OCI-LY1 (cell line): ENCODE results near the gene ZBTB20.

Experiments
- H2AFZ ChIP-seq: fragments of 200-600 bp; sonication (generic), shearing (Covaris generic); 2 replicates; pipeline ENCODE4 v1.6.0; 2014; ENCODE audit warnings: antibody characterized with exemption, mild to moderate bottlenecking, low read length
- H3F3A ChIP-seq: fragments of 200-600 bp; sonication (generic), shearing (Covaris generic); 2 replicates; pipeline ENCODE4 v1.6.0; 2014; ENCODE audit warnings: mild to moderate bottlenecking, antibody characterized with exemption, low read length, moderate library complexity; ENCODE audit not compliant: insufficient read depth
- H3K27ac ChIP-seq: fragments of 200-600 bp; sonication (generic); 2 replicates; pipeline ENCODE4 v1.5.1; 2014; ENCODE audit warnings: low read length, mixed run types, mild to moderate bottlenecking, low read depth; ENCODE audit not compliant: poor library complexity, severe bottlenecking
- H3K27me3 ChIP-seq: fragments of 200-600 bp; sonication (generic); 2 replicates; pipeline ENCODE4 v1.6.0; 2014; ENCODE audit warnings: antibody characterized with exemption, mild to moderate bottlenecking, low read length, moderate library complexity; ENCODE audit not compliant: insufficient read depth
- H3K36me3 ChIP-seq: fragments of 200-600 bp; sonication (generic); 2 replicates; pipeline ENCODE4 v1.6.1; 2014; ENCODE audit warnings: mild to moderate bottlenecking, antibody characterized with exemption, low read length, moderate library complexity, mixed read lengths; ENCODE audit not compliant: insufficient read depth
- H3K4me1 ChIP-seq: fragments of 200-600 bp; sonication (generic); 2 replicates; pipeline ENCODE4 v1.5.1; 2014; ENCODE audit warnings: mild to moderate bottlenecking, low read length, moderate library complexity; ENCODE audit not compliant: insufficient read depth, severe bottlenecking
- H3K4me2 ChIP-seq: fragments of 200-600 bp; sonication (generic), shearing (Covaris generic); 2 replicates; pipeline ENCODE4 v1.6.1; 2014; ENCODE audit warnings: low read length
- H3K4me3 ChIP-seq: fragments of 200-600 bp; sonication (generic); 2 replicates; pipeline ENCODE4 v1.5.1; 2014; ENCODE audit warnings: low read length, low read depth, mild to moderate bottlenecking, mixed read lengths; ENCODE audit not compliant: poor library complexity, severe bottlenecking
- H3K79me2 ChIP-seq: fragments of 200-600 bp; shearing (Covaris generic); 2 replicates; pipeline ENCODE4 v1.6.1; 2016; ENCODE audit warnings: mixed run types, low read length, mixed read lengths; ENCODE audit not compliant: insufficient read depth
- H3K9ac ChIP-seq: fragments of 200-600 bp; sonication (generic), shearing (Covaris generic); 2 replicates; pipeline ENCODE4 v1.6.1; 2014; ENCODE audit warnings: mild to moderate bottlenecking, low read length, mixed read lengths
- H3K9me2 ChIP-seq: fragments of 200-600 bp; sonication (generic), shearing (Covaris generic); 2 replicates; pipeline ENCODE4 v1.6.1; 2014; ENCODE audit warnings: low read depth, mild to moderate bottlenecking, low read length, mixed read lengths
- H3K9me3 ChIP-seq: fragments of 200-600 bp; shearing (Covaris generic); 2 replicates; pipeline ENCODE4 v1.6.1; 2014; ENCODE audit warnings: low read length, mixed read lengths
- H4K20me1 ChIP-seq: fragments of 200-600 bp; sonication (generic), shearing (Covaris generic); 2 replicates; pipeline ENCODE4 v1.6.0; 2016; ENCODE audit warnings: mild to moderate bottlenecking, low read length; ENCODE audit not compliant: insufficient read depth
- EZH2 ChIP-seq: fragments of 200-600 bp; sonication (generic), shearing (Covaris generic); IDR thresholded peaks from 2 replicates; pipeline ENCODE4 v1.8.0; 2017; ENCODE audit warnings: borderline replicate concordance, mixed run types, mild to moderate bottlenecking, antibody characterized with exemption, low read length, moderate library complexity, mixed read lengths
- TF ChIP-seq, protein P1 (sequence below): fragments of 200-600 bp; sonication (generic), shearing (Covaris generic); IDR thresholded peaks from 2 replicates; pipeline ENCODE4 v1.5.1; 2017; ENCODE audit warnings: mild to moderate bottlenecking, antibody characterized with exemption, low read length, moderate library complexity, mixed read lengths

ZBTB20 gene

GRCh38 chr3:114880078-114880477 is 267.0 kb downstream of the ZBTB20 start:
- Histone ChIP-seq H3K4me2 (no peak overlapping the region), H3K36me3 (no peaks in the 10 kb centered on the region), H3K27me3 (no peaks in the 10 kb centered on the region), H2AFZ (no peak overlapping the region), H3K4me1 (no peaks in the 10 kb centered on the region), H4K20me1 (no peaks in the 10 kb centered on the region), H3K79me2 (no peaks in the 10 kb centered on the region), H3K9me2 (no peaks in the 10 kb centered on the region), H3K9ac (no peak overlapping the region), H3K4me3 (no peak overlapping the region), H3K9me3 (no peaks in the 10 kb centered on the region), H3K27ac (no peak overlapping the region), H3F3A (no peaks in the 10 kb centered on the region)
- no peak for TF ChIP-seq EZH2
- TF ChIP-seq, protein P1, sequence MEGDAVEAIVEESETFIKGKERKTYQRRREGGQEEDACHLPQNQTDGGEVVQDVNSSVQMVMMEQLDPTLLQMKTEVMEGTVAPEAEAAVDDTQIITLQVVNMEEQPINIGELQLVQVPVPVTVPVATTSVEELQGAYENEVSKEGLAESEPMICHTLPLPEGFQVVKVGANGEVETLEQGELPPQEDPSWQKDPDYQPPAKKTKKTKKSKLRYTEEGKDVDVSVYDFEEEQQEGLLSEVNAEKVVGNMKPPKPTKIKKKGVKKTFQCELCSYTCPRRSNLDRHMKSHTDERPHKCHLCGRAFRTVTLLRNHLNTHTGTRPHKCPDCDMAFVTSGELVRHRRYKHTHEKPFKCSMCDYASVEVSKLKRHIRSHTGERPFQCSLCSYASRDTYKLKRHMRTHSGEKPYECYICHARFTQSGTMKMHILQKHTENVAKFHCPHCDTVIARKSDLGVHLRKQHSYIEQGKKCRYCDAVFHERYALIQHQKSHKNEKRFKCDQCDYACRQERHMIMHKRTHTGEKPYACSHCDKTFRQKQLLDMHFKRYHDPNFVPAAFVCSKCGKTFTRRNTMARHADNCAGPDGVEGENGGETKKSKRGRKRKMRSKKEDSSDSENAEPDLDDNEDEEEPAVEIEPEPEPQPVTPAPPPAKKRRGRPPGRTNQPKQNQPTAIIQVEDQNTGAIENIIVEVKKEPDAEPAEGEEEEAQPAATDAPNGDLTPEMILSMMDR, result no peak

GRCh38 chr3:114879059-114880031 is 267.7 kb downstream of the ZBTB20 start:
- Histone ChIP-seq H3K27ac (no peak overlapping the region), H3K4me3 (no peak overlapping the region), H3K9me2 (no peaks in the 10 kb centered on the region), H2AFZ (no peak overlapping the region), H3K4me2 (no peak overlapping the region), H3K27me3 (no peaks in the 10 kb centered on the region), H3K79me2 (no peaks in the 10 kb centered on the region), H3K36me3 (no peaks in the 10 kb centered on the region), H4K20me1 (no peaks in the 10 kb centered on the region), H3K4me1 (no peaks in the 10 kb centered on the region), H3F3A (no peaks in the 10 kb centered on the region), H3K9ac (no peak overlapping the region), H3K9me3 (no peaks in the 10 kb centered on the region)
- TF ChIP-seq, protein P1, result no peak
- TF ChIP-seq EZH2, result no peak

- H3K27ac ChIP-seq, result no peak overlapping the region
- no peak overlapping the region for H3K9ac ChIP-seq
- H3K4me2 ChIP-seq, result no peak overlapping the region
- H3K9me3 ChIP-seq, result no peaks in the 10 kb centered on the region
- no peaks in the 10 kb centered on the region for H3K79me2 ChIP-seq
- H2AFZ ChIP-seq, result no peak overlapping the region
- no peaks in the 10 kb centered on the region for H3K9me2 ChIP-seq
- no peak for TF ChIP-seq EZH2
- TF ChIP-seq, protein P1, result no peak
- no peaks in the 10 kb centered on the region for H3K4me1 ChIP-seq
- H3K36me3 ChIP-seq, result no peaks in the 10 kb centered on the region
- no peaks in the 10 kb centered on the region for H4K20me1 ChIP-seq
- H3K27me3 ChIP-seq, result no peaks in the 10 kb centered on the region
- no peaks in the 10 kb centered on the region for H3F3A ChIP-seq
- H3K4me3 ChIP-seq, result no peak overlapping the region
Observed at GRCh38 chr3:114878114-114878839, 268.8 kb downstream of the ZBTB20 start.
